ENCODE results near the gene SLC44A4.

SLC44A4 gene

GRCh38 chr6:31900917-31901414 lies 22.2 kb upstream of the SLC44A4 start:
- DNase-seq, result no peak

DNA sequence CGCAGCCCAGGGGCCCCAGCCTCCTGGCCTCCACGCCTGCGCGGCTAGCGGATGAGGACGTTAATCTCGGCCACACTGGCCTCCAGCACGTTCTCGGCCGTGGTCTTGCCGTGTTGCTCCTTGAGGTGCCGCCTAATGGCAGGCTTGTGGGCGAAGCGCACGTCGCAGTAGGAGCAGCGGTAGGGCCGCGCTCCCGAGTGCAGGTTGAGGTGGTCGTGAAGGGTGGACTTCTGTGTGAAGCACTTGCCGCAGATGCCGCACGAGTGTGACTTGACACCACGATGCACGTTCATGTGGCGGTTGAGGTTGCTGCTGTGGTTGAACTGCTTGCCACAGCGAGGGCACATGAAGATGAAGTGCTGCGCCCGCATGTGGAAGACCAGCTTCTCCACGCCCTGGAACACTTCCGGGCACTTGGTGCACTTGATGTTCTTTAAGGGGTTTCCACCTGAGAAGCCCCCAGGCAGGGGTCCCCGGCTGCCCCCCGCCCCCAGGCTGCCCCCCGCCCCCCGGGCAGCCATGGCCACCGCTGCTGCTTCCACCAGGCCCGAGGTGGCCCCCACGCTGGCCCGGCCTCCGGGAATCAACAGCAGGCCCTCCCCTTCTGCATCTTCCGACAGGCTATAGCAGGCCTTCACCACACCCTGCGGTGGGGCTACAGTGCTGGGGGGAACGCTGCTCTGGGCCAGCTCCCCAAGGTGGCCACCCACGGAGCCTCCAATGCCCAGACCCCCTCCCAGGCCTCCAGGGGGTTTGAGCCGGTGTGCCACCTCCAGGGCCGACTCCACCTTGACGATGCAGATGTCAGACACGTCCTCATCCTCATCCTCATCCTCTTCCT lies 21.3 kb upstream of the SLC44A4 start:
- DNase-seq, result no peak

DNA sequence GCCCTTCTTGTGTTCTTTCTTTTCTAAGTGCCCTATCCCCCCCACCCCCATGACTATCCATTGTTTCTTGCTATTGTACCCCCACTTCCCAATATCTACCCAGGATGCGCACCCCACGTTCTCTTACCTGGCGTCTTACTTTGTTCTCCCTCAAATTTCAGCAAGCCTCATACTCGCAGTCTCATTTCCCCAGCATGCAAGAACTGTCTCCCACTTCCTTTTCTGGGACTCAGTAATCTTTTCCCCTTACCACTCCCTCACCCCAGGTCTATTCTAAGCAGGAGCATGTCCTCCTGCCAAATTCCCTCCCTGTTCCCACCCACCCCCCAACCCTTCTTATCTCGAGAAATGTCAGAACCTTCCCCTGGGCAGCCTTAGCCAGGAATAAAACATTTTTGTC lies 20.4 kb upstream of the SLC44A4 start:
- no peak for DNase-seq

GRCh38 chr6:31898383-31899011 lies 19.7 kb upstream of the SLC44A4 start:
- DNase-seq, result peak; percentile 87

GRCh38 chr6:31897612-31898382 lies 19.0 kb upstream of the SLC44A4 start, which contains the start of gene EHMT2:
EHMT2 (minus strand) TSS chr6:31897698; CDS start chr6:31897677, 21 bp downstream.
- DNase-seq, result peak; percentile 93

- no peak for DNase-seq
Measured at GRCh38 chr6:31896856-31897611, 18.2 kb upstream of the SLC44A4 start.

DNA sequence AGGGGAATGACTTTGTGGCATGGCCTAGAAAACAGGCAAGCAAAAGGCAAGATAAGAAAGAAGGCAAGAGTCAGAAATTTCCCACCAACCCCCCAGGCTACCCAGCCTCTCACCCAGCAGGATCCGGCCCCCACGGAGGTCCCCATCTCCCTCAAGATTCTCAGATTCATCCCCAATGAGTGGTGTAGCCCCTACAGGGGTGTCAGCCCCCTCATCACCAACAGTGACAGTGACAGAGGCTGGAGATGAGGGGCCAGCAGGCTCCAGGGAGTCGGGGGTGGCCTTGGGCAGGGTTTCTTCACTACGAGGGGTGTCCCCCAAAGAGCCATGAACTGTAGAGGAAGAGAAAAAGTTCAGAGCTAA lies 17.7 kb upstream of the SLC44A4 start:
- no peak for DNase-seq

- DNase-seq, result no peak
Measured at GRCh38 chr6:31892821-31893220, 14.0 kb upstream of the SLC44A4 start.

DNA sequence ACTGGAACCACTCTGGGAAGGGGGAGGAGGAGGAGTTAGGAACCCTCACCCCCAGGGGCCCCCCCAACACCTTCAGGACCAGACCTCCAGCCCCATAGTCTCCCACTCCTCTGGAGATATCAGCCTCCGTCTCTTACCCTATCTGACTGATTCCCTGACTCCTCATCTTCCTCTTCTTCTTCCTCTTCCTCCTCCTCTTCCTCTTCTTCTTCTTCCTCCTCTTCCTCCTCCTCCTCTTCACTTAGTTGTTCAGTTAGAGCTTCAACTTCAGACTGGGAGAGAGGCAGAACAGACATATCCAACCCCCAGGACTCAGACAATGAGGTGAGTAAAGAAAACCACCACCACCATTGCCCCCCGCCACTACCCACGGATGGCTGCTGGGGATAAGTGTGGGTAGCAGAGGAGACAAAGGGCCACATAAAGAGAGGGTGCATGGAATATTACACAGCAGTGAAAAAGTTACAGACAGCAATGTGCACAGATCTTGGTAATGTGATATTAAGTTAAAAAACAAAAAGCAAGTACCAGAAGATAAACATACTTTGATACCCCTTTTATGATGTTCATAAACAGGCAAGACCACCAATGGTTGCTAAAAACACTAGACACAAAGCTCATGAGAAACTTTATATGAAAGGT lies 10.7 kb upstream of the SLC44A4 start:
- no peak for DNase-seq

DNA sequence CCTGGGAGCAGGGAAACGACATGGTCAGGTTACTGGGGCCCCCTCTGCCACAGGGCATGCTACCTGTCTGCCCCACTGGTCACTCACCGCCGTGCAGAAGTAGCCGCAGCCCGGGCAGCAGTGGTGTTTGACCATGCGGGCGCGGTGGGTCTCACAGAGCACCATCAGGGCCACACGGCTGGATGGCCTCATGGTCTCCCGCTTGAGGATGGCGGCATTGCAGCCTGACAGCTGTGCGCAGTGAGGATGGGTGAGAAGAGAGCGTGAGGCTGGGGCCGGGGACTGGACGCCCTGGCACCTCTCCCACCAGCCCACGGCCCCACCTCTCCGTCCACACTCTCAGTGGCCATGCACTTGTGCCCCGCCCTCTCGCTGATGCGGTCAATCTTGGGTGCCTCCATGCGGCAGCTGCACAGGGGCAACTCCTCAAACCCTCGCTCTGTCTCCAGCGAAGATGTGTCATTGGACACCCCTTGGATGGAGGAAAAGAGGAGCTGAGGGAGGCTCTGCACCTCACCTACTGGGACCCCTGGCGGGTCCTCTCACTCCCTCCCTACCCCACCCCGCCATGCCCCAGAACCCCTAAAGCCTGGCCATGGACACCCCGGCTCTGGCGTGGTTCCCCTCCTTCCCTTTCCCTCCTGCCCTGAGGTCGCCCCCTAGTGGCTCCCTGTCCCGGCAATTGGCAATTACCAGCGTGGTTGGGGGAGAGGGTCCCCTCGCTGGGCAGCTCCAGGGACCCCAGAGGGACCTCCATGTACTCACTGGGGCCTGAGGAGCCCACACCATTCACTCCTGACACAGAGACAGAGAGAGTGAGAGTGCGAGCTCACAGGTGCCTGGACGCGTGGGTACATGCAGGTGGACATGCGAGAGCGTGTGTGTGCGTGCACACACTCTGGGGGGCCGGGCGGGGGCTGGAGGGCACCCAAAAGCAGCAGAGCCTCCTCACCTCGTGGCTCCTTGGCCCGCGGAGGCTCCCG lies 9.8 kb upstream of the SLC44A4 start:
- DNase-seq, result peak; percentile 67

DNA sequence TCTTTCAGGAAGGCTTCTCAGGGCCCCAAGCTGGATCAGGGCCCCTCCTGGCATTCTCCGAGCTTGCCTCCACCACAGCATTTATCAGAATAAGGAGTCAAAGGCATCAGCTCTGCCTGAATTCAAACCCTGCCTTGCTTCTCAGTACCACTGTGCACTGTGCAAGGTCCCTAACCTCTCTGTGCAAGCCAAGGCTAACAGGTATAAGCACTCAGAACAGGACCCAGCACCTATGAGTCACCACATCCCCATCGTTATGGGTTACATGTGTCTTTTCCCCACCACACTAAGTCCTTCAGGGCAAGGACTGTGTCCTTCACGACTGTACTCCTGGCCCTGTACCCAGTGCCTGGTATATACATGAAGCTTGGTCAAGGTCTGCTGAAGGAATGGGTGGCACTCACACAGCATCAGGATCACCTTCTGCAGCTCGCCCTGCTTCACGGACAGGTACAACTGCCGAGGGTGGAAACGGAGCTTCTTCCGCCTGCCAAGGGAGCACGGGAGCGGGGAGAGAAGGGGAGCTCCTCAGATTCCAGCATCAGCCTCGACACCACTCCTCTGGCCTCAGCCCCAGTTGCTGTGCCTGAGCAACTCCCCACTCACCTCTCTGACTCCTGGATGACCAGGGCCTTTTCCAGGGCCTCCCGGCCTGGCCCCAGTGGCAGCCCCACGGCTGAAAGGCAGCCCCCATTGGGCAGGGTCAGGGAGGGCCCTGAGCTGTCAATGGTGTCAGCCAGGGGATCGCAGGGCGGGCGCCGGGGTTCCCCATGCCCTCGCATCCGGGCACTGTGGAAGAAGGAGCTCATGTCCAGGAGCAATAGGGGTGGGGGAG lies 8.6 kb upstream of the SLC44A4 start:
- DNase-seq, result no peak

- DNase-seq, result no peak
Measured at GRCh38 chr6:31886541-31886991, 7.8 kb upstream of the SLC44A4 start.

- DNase-seq, result no peak
Measured at GRCh38 chr6:31884528-31885035, 5.8 kb upstream of the SLC44A4 start.

- DNase-seq, result no peak
Measured at GRCh38 chr6:31883676-31884075, 4.9 kb upstream of the SLC44A4 start.

DNA sequence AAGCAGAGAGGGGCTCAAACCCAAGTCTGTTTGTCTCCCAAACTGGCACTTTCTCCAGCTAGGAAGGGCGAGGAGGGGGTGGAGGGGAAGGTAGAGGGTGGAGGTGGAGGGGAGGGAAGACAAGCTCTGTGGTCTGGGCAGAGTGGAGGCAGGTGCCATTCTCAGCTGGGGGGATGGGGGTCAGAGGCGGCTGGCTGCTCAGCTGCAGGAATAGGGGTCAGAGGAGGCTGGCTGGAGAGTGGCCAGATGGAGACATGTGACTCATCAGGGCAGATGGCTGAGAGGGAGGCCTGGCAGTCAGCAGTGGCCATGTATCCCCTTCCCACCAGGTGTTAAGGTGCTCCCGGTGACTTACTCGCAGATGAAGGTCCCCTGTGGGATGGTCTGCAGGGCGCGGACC lies 3.5 kb upstream of the SLC44A4 start:
- no peak for DNase-seq

GRCh38 chr6:31881136-31881859 lies 2.5 kb upstream of the SLC44A4 start:
- no peak for DNase-seq

DNA sequence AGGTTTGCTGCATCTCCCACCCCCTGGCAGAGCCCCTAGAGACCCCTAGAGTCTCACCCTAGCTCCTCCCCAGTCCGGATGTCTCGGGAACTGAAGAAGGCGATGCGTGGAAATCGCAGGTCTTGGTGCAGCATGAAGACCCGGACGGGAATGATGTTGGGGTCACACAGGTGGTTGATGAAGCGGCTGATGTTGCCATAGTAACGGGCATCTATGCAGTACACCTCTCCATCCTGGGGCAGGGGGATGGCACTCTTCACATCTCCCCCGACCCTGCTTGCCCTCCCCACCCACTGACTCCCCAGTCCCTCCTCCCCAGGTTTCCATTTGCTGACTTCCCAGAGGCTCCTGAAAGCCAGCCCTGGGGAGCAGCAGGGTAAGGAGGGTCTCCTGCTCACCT lies 1.8 kb upstream of the SLC44A4 start:
- no peak for DNase-seq

GRCh38 chr6:31879901-31880300 lies 1.1 kb upstream of the SLC44A4 start:
- no peak for DNase-seq

GRCh38 chr6:31879143-31879542 lies 346 bp upstream of the SLC44A4 start:
- DNase-seq, result peak; percentile 40
